SU-DHL-6 (cell line): ENCODE data around the gene UTS2R.

Experiments used
- H2AFZ ChIP-seq: fragments of 200-600 bp; sonication (generic); 2 replicates; pipeline ENCODE4 v1.6.1; 2014; ENCODE audit warnings: low read depth, mild to moderate bottlenecking, moderate library complexity, mixed read lengths, antibody characterized with exemption, low read length; ENCODE audit not compliant: severe bottlenecking
- H3F3A ChIP-seq: fragments of 200-600 bp; shearing (Covaris generic); 2 replicates; pipeline ENCODE4 v1.6.0; 2016; ENCODE audit warnings: antibody characterized with exemption, mild to moderate bottlenecking; ENCODE audit not compliant: insufficient read depth
- H3K27ac ChIP-seq: fragments of 200-600 bp; sonication (generic); 2 replicates; pipeline ENCODE4 v1.5.1; 2016; ENCODE audit warnings: low read depth, mild to moderate bottlenecking, low read length, moderate library complexity, mixed read lengths
- H3K27me3 ChIP-seq: fragments of 200-600 bp; sonication (generic), shearing (Covaris generic); 2 replicates; pipeline ENCODE4 v1.6.0; 2014; ENCODE audit warnings: mild to moderate bottlenecking, low read length
- H3K36me3 ChIP-seq: fragments of 200-600 bp; sonication (generic); 2 replicates; pipeline ENCODE4 v1.6.1; 2014; ENCODE audit warnings: mild to moderate bottlenecking, low read length, mixed read lengths
- H3K4me2 ChIP-seq: fragments of 300-600, 200-600 bp; shearing (Covaris generic), sonication (generic); 2 replicates; pipeline ENCODE4 v1.6.0; 2014; ENCODE audit warnings: low read length, low read depth, mild to moderate bottlenecking; ENCODE audit not compliant: poor library complexity, severe bottlenecking
- H3K4me3 ChIP-seq: fragments of 200-600 bp; sonication (generic); 2 replicates; pipeline ENCODE4 v1.5.1; 2014; ENCODE audit warnings: antibody characterized with exemption, low read length, mild to moderate bottlenecking, mixed read lengths; ENCODE audit not compliant: insufficient read depth, poor library complexity, severe bottlenecking
- H3K79me2 ChIP-seq: fragments of 200-600 bp; sonication (generic); 2 replicates; pipeline ENCODE4 v1.6.1; 2014; ENCODE audit warnings: mild to moderate bottlenecking, low read length, moderate library complexity; ENCODE audit not compliant: insufficient read depth
- H3K9ac ChIP-seq: fragments of 200-600 bp; sonication (generic); 2 replicates; pipeline ENCODE4 v1.7.0; 2014; ENCODE audit warnings: mild to moderate bottlenecking, low read length
- H3K9me2 ChIP-seq: fragments of 200-600 bp; sonication (generic); replicated peaks from 2 replicates; pipeline ENCODE4 v1.6.1; 2014; ENCODE audit warnings: low read length; ENCODE audit not compliant: insufficient read depth
- H3K9me3 ChIP-seq: fragments of 200-600 bp; sonication (generic); 2 replicates; pipeline ENCODE4 v1.6.1; 2014; ENCODE audit warnings: low read length, mixed read lengths; ENCODE audit not compliant: insufficient read depth
- H4K20me1 ChIP-seq: fragments of 200-600 bp; sonication (generic); 2 replicates; pipeline ENCODE4 v1.6.1; 2014; ENCODE audit warnings: low read depth, mild to moderate bottlenecking, antibody characterized with exemption, low read length, moderate library complexity, mixed read lengths
- CTCF ChIP-seq: fragments of 200-600 bp; sonication (generic); IDR thresholded peaks from one replicate; pipeline ENCODE4 v1.5.1; 2017; ENCODE audit warnings: antibody characterized with exemption, mild to moderate bottlenecking, low read length, moderate library complexity; ENCODE audit not compliant: insufficient read depth, poor library complexity, severe bottlenecking
- EZH2phosphoT487 ChIP-seq: fragments of 200-600 bp; sonication (generic), shearing (Covaris generic); conservative IDR thresholded peaks from 2 replicates; pipeline ENCODE4 v1.6.1; 2018; ENCODE audit warnings: mild to moderate bottlenecking, antibody characterized with exemption, low read length, moderate library complexity, mixed read lengths

Gene UTS2R

GRCh38 chr17:82323514-82324234, 47.9 kb upstream of the UTS2R start:
- H3K36me3 ChIP-seq, result no peaks in the 10 kb centered on the region
- H3K4me3 ChIP-seq, result no peak overlapping the region
- H4K20me1 ChIP-seq, result no peaks in the 10 kb centered on the region
- H3K9me3 ChIP-seq, result no peaks in the 10 kb centered on the region
- H3K9ac ChIP-seq, result no peak overlapping the region
- no peaks in the 10 kb centered on the region for H3K27me3 ChIP-seq
- no peak for TF ChIP-seq CTCF
- TF ChIP-seq EZH2phosphoT487, result no peak
- no peaks in the 10 kb centered on the region for H3K79me2 ChIP-seq
- no peaks in the 10 kb centered on the region for H3F3A ChIP-seq
- no peaks in the 10 kb centered on the region for H3K9me2 ChIP-seq
- no peak overlapping the region for H3K4me2 ChIP-seq
- no peak overlapping the region for H2AFZ ChIP-seq
- H3K27ac ChIP-seq, result no peak overlapping the region

- Histone ChIP-seq H3K4me3 (no peak overlapping the region), H3K79me2 (no peaks in the 10 kb centered on the region), H3F3A (no peaks in the 10 kb centered on the region), H3K9ac (no peak overlapping the region), H3K9me3 (no peaks in the 10 kb centered on the region), H3K27me3 (no peaks in the 10 kb centered on the region), H3K9me2 (no peaks in the 10 kb centered on the region), H2AFZ (no peak overlapping the region), H4K20me1 (no peaks in the 10 kb centered on the region), H3K36me3 (no peaks in the 10 kb centered on the region), H3K27ac (no peak overlapping the region), H3K4me2 (no peak overlapping the region)
- TF ChIP-seq EZH2phosphoT487 (no peak), CTCF (no peak)
Observed at GRCh38 chr17:82324566-82325285, 46.8 kb upstream of the UTS2R start.

- no peak overlapping the region for H2AFZ ChIP-seq
- no peak overlapping the region for H3K27ac ChIP-seq
- no peak overlapping the region for H3K4me3 ChIP-seq
- no peaks in the 10 kb centered on the region for H3K36me3 ChIP-seq
- H4K20me1 ChIP-seq, result no peaks in the 10 kb centered on the region
- H3F3A ChIP-seq, result no peaks in the 10 kb centered on the region
- H3K9me2 ChIP-seq, result no peaks in the 10 kb centered on the region
- H3K4me2 ChIP-seq, result no peak overlapping the region
- no peaks in the 10 kb centered on the region for H3K9me3 ChIP-seq
- no peaks in the 10 kb centered on the region for H3K79me2 ChIP-seq
- no peaks in the 10 kb centered on the region for H3K27me3 ChIP-seq
- TF ChIP-seq EZH2phosphoT487 (no peak), CTCF (no peak)
- H3K9ac ChIP-seq, result no peak overlapping the region
Observed at GRCh38 chr17:82325286-82326180, 46.0 kb upstream of the UTS2R start.
